A549 (cell line): ENCODE measurements around the gene MOB3A. TPM values are rescaled to one million over a fixed set of nuclear protein-coding genes. Genes with fewer than 3 reads are reported as not detected.

ENCODE experiments used
- ATAC-seq, 2 experiments: fragments of 200-7000 bp in 1 of 2; fragments of >200 bp in 1 of 2; cut with Nextera tagmentation in 1 of 2; cut with Tn5 transposase in 1 of 2; 3 replicates each; pipeline versions ENCODE4 v1.8.0 to v1.9.1; 2018 to 2020; ENCODE audit warnings: mild to moderate bottlenecking in 1 of 2, moderate library complexity in 1 of 2
- CTCF ChIA-PET: fragments of 300-600 bp; sonication (Branson Sonifier 250); formaldehyde crosslinking; extraction: SDS; loops from one replicate; lab custom pipeline; 2021; ENCODE audit warnings: antibody characterized with exemption, inconsistent platforms; lab: Yijun Ruan, JAX
- POLR2A ChIA-PET: fragments of 350-600 bp; formaldehyde crosslinking; extraction: SDS; loops from one replicate; lab custom pipeline; 2021; ENCODE audit warnings: antibody characterized with exemption, inconsistent platforms; lab: Yijun Ruan, JAX
- DNase-seq, 2 experiments: peaks; one replicate each; pipeline versions ENCODE4 v3.0.0 to v3.0.0-alpha.2; 2011 to 2016; ENCODE audit warnings: low read depth in 1 of 2, low spot score in 1 of 2
- FAIRE-seq: peaks from 2 replicates; lab custom pipeline; 2011; peaks lifted over from hg19 to GRCh38; lab: Jason Lieb, UNC
- H3K27ac ChIP-seq, 2 experiments: fragments of >200 bp; sonication (Bioruptor Twin); formaldehyde crosslinking; 3 replicates each; pipeline ENCODE4 v1.5.1; 2016 to 2017
- H3K4me1 ChIP-seq: fragments of >200 bp; sonication (Bioruptor Twin); formaldehyde crosslinking; 3 replicates; pipeline ENCODE4 v1.6.1; 2016
- H3K4me2 ChIP-seq: fragments of >200 bp; sonication (Bioruptor Twin); formaldehyde crosslinking; 3 replicates; pipeline ENCODE4 v1.6.1; 2016
- H3K4me3 ChIP-seq: fragments of >200 bp; sonication (Bioruptor Twin); formaldehyde crosslinking; 3 replicates; pipeline ENCODE4 v1.5.1; 2016
- H3K9me3 ChIP-seq: fragments of >200 bp; sonication (Bioruptor Twin); formaldehyde crosslinking; 3 replicates; pipeline ENCODE4 v1.6.1; 2016
- ATOH8 ChIP-seq: fragments of 250-450 bp; sonication (Bioruptor Pico); IDR thresholded peaks from 2 replicates; pipeline ENCODE4 v1.5.0; 2020; ENCODE audit warnings: low read depth, mild to moderate bottlenecking, moderate library complexity
- CBX2 ChIP-seq: fragments of 200-600 bp; sonication (generic); IDR thresholded peaks from 2 replicates; pipeline ENCODE4 v1.6.1; 2016; ENCODE audit warnings: low read depth, mild to moderate bottlenecking, borderline replicate concordance
- CBX8 ChIP-seq: fragments of 200-600 bp; sonication (generic); IDR thresholded peaks from 2 replicates; pipeline ENCODE4 v1.6.1; 2016
- CHD2 ChIP-seq: fragments of 150-350 bp; IDR thresholded peaks from 2 replicates; pipeline ENCODE4 v1.6.1; 2014; ENCODE audit warnings: low read length; ENCODE audit not compliant: partially characterized antibody
- CHD4 ChIP-seq: fragments of 200-600 bp; sonication (generic); IDR thresholded peaks from 2 replicates; pipeline ENCODE4 v1.6.1; 2016; ENCODE audit warnings: antibody characterized with exemption, mild to moderate bottlenecking, borderline replicate concordance
- E2F6 ChIP-seq: IDR thresholded peaks from 2 replicates; pipeline ENCODE4 v1.6.1; 2012; ENCODE audit warnings: low read depth, borderline replicate concordance
- EHMT2 ChIP-seq: fragments of 200-600 bp; sonication (generic); IDR thresholded peaks from 2 replicates; pipeline ENCODE4 v1.6.1; 2016; ENCODE audit warnings: antibody characterized with exemption, low read depth, mild to moderate bottlenecking, moderate library complexity
- EP300 ChIP-seq, 2 experiments: fragments of >200 bp; sonication (Bioruptor Twin); formaldehyde crosslinking; IDR thresholded peaks; 2 replicates in 1 of 2; 3 replicates in 1 of 2; pipeline ENCODE4 v1.6.1; 2016 to 2017
- FOSB ChIP-seq: fragments of 250-450 bp; sonication (Bioruptor Pico); IDR thresholded peaks from 2 replicates; pipeline ENCODE4 v1.5.0; 2020; ENCODE audit warnings: mild to moderate bottlenecking, moderate library complexity
- FOSL2 ChIP-seq, 2 experiments: fragments of 450-650 bp in 1 of 2; fragments of >200 bp in 1 of 2; sonication (Bioruptor Twin) in 1 of 2; formaldehyde crosslinking; IDR thresholded peaks; 2 replicates each; pipeline versions ENCODE4 v1.5.0 to v1.6.1; 2016 to 2020; ENCODE audit warnings: mild to moderate bottlenecking in 1 of 2, moderate library complexity in 1 of 2
- GATA3 ChIP-seq: IDR thresholded peaks from 2 replicates; pipeline ENCODE4 v1.6.1; 2012; ENCODE audit warnings: borderline replicate concordance
- HDAC2 ChIP-seq: fragments of 200-600 bp; sonication (generic); IDR thresholded peaks from 2 replicates; pipeline ENCODE4 v1.6.1; 2016
- HEYL ChIP-seq: fragments of 250-450 bp; sonication (Bioruptor Pico); IDR thresholded peaks from 2 replicates; pipeline ENCODE4 v1.8.0; 2021; ENCODE audit warnings: mild to moderate bottlenecking, moderate library complexity
- HMGXB4 ChIP-seq: fragments of 250-450 bp; sonication (Bioruptor Pico); IDR thresholded peaks from 2 replicates; pipeline ENCODE4 v1.5.0; 2021; ENCODE audit warnings: mild to moderate bottlenecking, moderate library complexity, borderline replicate concordance
- HOXB13 ChIP-seq: fragments of 250-450 bp; sonication (Bioruptor Pico); IDR thresholded peaks from 2 replicates; pipeline ENCODE4 v1.5.0; 2020; ENCODE audit warnings: low read depth, mild to moderate bottlenecking, moderate library complexity
- HOXB5 ChIP-seq: fragments of 250-450 bp; sonication (Bioruptor Pico); IDR thresholded peaks from 2 replicates; pipeline ENCODE4 v1.5.0; 2020; ENCODE audit warnings: mild to moderate bottlenecking, moderate library complexity
- JUN ChIP-seq, 2 experiments: fragments of >200 bp; sonication (Bioruptor Twin); formaldehyde crosslinking; IDR thresholded peaks; 2 replicates in 1 of 2; 3 replicates in 1 of 2; pipeline ENCODE4 v1.6.1; 2016 to 2017
- JUNB ChIP-seq: fragments of >200 bp; sonication (Bioruptor Twin); formaldehyde crosslinking; IDR thresholded peaks from 2 replicates; pipeline ENCODE4 v1.6.1; 2016
- KDM1A ChIP-seq: fragments of 200-600 bp; sonication (generic); IDR thresholded peaks from 2 replicates; pipeline ENCODE4 v1.6.1; 2016; ENCODE audit warnings: low read depth, mild to moderate bottlenecking
- MAX ChIP-seq: IDR thresholded peaks from 2 replicates; pipeline ENCODE4 v1.6.1; 2012
- MYC ChIP-seq: IDR thresholded peaks from 2 replicates; pipeline ENCODE4 v1.6.1; 2012; ENCODE audit warnings: mild to moderate bottlenecking, inconsistent platforms, low read length, improper control_type of control experiment, borderline replicate concordance
- PHF8 ChIP-seq: fragments of 200-600 bp; sonication (generic); IDR thresholded peaks from 2 replicates; pipeline ENCODE4 v1.6.1; 2016; ENCODE audit warnings: low read depth, mild to moderate bottlenecking, antibody characterized with exemption, moderate library complexity, borderline replicate concordance
- POLR2AphosphoS2 ChIP-seq: conservative IDR thresholded peaks from 2 replicates; pipeline ENCODE4 v1.6.1; 2012; ENCODE audit warnings: low read length, improper control_type of control experiment, inconsistent platforms
- RCOR1 ChIP-seq: fragments of 150-350 bp; IDR thresholded peaks from 2 replicates; pipeline ENCODE4 v1.6.1; 2014; ENCODE audit warnings: antibody characterized with exemption, low read length, low read depth
- RFX5 ChIP-seq: fragments of 450-650 bp; IDR thresholded peaks from 2 replicates; pipeline ENCODE4 v1.7.1; 2014; ENCODE audit warnings: antibody characterized with exemption, mild to moderate bottlenecking, moderate library complexity
- SMC3 ChIP-seq: fragments of >200 bp; sonication (Bioruptor Twin); formaldehyde crosslinking; IDR thresholded peaks from 3 replicates; pipeline ENCODE4 v1.6.1; 2018; ENCODE audit warnings: inconsistent platforms
- TFCP2L1 ChIP-seq: fragments of 250-450 bp; sonication (Bioruptor Pico); IDR thresholded peaks from 2 replicates; pipeline ENCODE4 v1.5.0; 2021; ENCODE audit warnings: mild to moderate bottlenecking
- TP53 ChIP-seq: fragments of 250-450 bp; sonication (Bioruptor Pico); IDR thresholded peaks from 2 replicates; pipeline ENCODE4 v1.5.0; 2021; ENCODE audit warnings: mild to moderate bottlenecking, moderate library complexity
- ZSCAN20 ChIP-seq: fragments of 250-450 bp; sonication (Bioruptor Pico); IDR thresholded peaks from 2 replicates; pipeline ENCODE4 v1.8.0; 2022; ENCODE audit warnings: mild to moderate bottlenecking, moderate library complexity
- WGBS: methylation state at CpG from one replicate; pipeline ENCODE4 v1.1.6; 2017; ENCODE audit errors: missing lambda C conversion rate; 5-methylcytosine and 5-hydroxymethylcytosine counted together
- polyA plus RNA-seq, 4 experiments: library from polyadenylated mRNA; depleted of rRNA in 3 of 4; stranded (reverse); fragments of >200 nt; fragmentation: RNase III in 1 of 4; extraction: RNeasy Plus Mini Kit Qiagen cat#74134 plus additional on column Dnase treatment in 1 of 4; gene quantifications; 2 replicates in 3 of 4; 3 replicates in 1 of 4; pipeline ENCODE4 v1.2.3, GENCODE V29; 2011 to 2017

The MOB3A gene
- polyA plus RNA-seq, 2 of the 4 experiments (the other 2 are of a cell fraction) = 9.1 to 10.9 TPM

DNA sequence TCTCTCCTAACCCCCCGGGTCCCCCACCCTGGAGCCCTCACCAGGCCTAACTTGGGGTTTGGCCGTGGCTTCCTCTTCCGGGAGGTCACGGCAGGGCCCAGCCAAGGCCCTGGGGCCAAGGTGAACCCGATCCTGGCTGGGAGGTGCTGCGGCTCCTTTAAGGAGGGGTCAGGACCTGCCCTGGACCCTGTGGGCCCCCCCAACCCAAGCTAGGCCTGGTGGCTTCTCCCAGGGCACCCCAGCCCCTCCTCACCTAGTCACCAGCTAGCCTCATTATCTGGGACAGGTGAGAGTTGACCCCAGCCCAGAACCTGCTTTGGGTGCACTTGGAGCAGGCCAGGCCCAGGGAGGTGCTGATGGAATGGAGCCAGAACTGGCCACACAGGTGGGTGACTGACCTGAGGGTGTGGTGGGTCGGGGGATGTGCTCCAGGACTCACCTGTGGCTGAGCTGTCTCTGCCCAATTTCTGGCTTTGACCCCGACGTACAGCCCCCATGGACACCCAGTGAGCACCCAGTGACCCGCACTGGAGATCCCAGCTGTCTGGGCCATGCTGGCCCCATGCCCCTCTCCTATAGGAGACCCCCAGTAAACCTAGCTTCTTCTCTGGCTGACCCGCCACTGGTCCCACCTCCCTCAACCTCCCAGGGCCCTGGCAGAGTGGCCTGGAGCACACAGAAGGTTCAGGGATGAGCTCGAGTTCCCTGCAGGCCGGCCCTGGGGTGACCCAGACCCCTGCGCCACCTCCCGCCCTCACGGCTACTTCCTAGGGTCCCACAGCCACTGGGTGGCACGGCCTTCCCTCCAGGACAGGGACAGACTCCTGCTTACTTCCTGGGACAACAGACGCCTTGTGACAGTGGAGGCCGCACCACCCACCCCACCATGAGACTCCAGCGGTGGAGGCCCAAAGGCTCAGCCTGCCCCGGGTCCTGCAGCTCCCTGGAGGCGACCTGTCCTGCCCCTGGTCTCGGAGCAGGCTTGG, 38.3 kb downstream of the MOB3A start:
- FAIRE-seq (no peak), ATAC-seq (no peak), DNase-seq (no peak)
- CTCF ChIA-PET = interaction anchor here (0.8 to 3.8 kb wide), 5 partner anchors 11 to 129 kb away, joined by 3 to 24 read pairs (median 3); no protein-coding TSS in a partner anchor
- Histone ChIP-seq H3K27ac (peak overlapping the region; percentile 99 to 100), H3K9me3 (no peaks in the 10 kb centered on the region), H3K4me2 (peak overlapping the region; percentile 100; the same call in 2 of the 3 replicates), H3K4me1 (peaks cover 63% of the 10 kb centered on the region), H3K4me3 (no peak overlapping the region)
- WGBS = 79% methylated on average over 7 of the region's 23 CpGs
- TF ChIP-seq PHF8 (no peak), E2F6 (no peak), JUNB (no peak), EHMT2 (no peak), HMGXB4 (no peak), POLR2AphosphoS2 (no peak), HOXB5 (no peak), MYC (no peak), GATA3 (no peak), RFX5 (no peak), SMC3 (no peak), CHD4 (no peak), FOSL2 (IDR thresholded peaks at IDR 0.05) (no peak), FOSL2 (CRISPR knock-in tag; IDR thresholded peaks at IDR 0.05) (no peak), ZSCAN20 (no peak), JUN (IDR thresholded peaks at IDR 0.05) (no peak), TFCP2L1 (CRISPR knock-in tag) (no peak), ATOH8 (CRISPR knock-in tag) (no peak), HDAC2 (no peak), CHD2 (no peak), MAX (no peak)
- POLR2A ChIA-PET = no interaction called here

- H3K9me3 ChIP-seq = no peaks in the 10 kb centered on the region
- H3K4me2 ChIP-seq = peak overlapping the region; percentile 100
- 61% methylated on average over 4 of the region's 5 CpGs for WGBS
- POLR2A ChIA-PET = no interaction called here
- H3K4me3 ChIP-seq = no peak overlapping the region
- CTCF ChIA-PET = interaction anchor here (0.6 to 3.8 kb wide), 5 partner anchors 10 to 200 kb away, joined by 3 to 24 read pairs (median 3); no protein-coding TSS in a partner anchor
- FAIRE-seq = no peak
- TF ChIP-seq PHF8 = no peak
- TF ChIP-seq HEYL (CRISPR knock-in tag) = no peak
- no peak for TF ChIP-seq TP53 (CRISPR knock-in tag)
- no peak for TF ChIP-seq HOXB5
- TF ChIP-seq CBX8 = no peak
- no peak for TF ChIP-seq FOSB (CRISPR knock-in tag)
- no peak for TF ChIP-seq EHMT2
- TF ChIP-seq GATA3 = no peak
- TF ChIP-seq RCOR1 = no peak
- no peak for TF ChIP-seq KDM1A
- TF ChIP-seq HDAC2 = no peak
- no peak for TF ChIP-seq HOXB13 (CRISPR knock-in tag)
- TF ChIP-seq CBX2 = no peak
- no peak for TF ChIP-seq E2F6
- no peak for TF ChIP-seq EP300 (IDR thresholded peaks at IDR 0.05)
- ATAC-seq = no peak
- DNase-seq = no peak
- peak overlapping the region; percentile 99 to 100 for H3K27ac ChIP-seq
- H3K4me1 ChIP-seq = peaks cover 62% of the 10 kb centered on the region
Measured at GRCh38 chr19:2056837-2057192, 39.3 kb downstream of the MOB3A start.
